Lower lobe of right lung (tissue), 2 donors: ENCODE results near the gene PRDM11. TPM values are rescaled to one million over a fixed set of nuclear protein-coding genes. Genes with fewer than 3 reads are reported as not detected.

Experiments
- ATAC-seq, 2 donors: fragments of 200-7000 bp; cut with Tn5 transposase; one replicate each; pipeline ENCODE4 v1.9.1; 2020 to 2022; ENCODE audit warnings: mild to moderate bottlenecking in 2 of 2, moderate library complexity in 2 of 2
- DNase-seq: peaks from one replicate; pipeline ENCODE4 v3.0.0-alpha.2; 2020
- H3K27ac ChIP-seq: fragments of 200-600 bp; one replicate; pipeline ENCODE4 v1.8.0; 2022
- H3K27me3 ChIP-seq: fragments of 200-600 bp; one replicate; pipeline ENCODE4 v1.8.0; 2022; ENCODE audit warnings: low read depth
- H3K36me3 ChIP-seq: fragments of 200-600 bp; one replicate; pipeline ENCODE4 v1.8.0; 2022; ENCODE audit warnings: mild to moderate bottlenecking
- H3K4me1 ChIP-seq: fragments of 200-600 bp; one replicate; pipeline ENCODE4 v1.8.0; 2022
- H3K4me3 ChIP-seq: fragments of 200-600 bp; one replicate; pipeline ENCODE4 v1.8.0; 2022; ENCODE audit warnings: mild to moderate bottlenecking
- H3K9me3 ChIP-seq: fragments of 200-600 bp; one replicate; pipeline ENCODE4 v1.8.0; 2022
- intact Hi-C: fragments of 100-400 bp; cut with DNase I; formaldehyde crosslinking; loops from one replicate; pipeline ENCODE4 v1.11.0; 2022
- total RNA-seq: library from RNA; stranded (reverse); fragmentation: NEBNext Ultra II Directional; extraction: Animal tissue kit (Norgen Biotek cat#: 25700); gene quantifications from one replicate; pipeline ENCODE4 v1.2.1, GENCODE V29; 2021
- TF ChIP-seq, protein P1 (sequence below): fragments of 200-600 bp; IDR thresholded peaks from one replicate; pipeline ENCODE4 v1.8.0; 2022; ENCODE audit warnings: antibody characterized with exemption, mild to moderate bottlenecking
- donor health status: DM: no; HTN: yes; CAD: no; lungs with severe emphysema.

PRDM11 gene
- total RNA-seq, 1 donor from 2014 or later = 15.1 TPM

GRCh38 chr11:45267052-45267451 is 120.6 kb downstream of the PRDM11 start:
- Histone ChIP-seq H3K9me3 (no peaks in the 10 kb centered on the region), H3K4me3 (no peak overlapping the region), H3K4me1 (no peaks in the 10 kb centered on the region), H3K27me3 (peaks cover 19% of the 10 kb centered on the region), H3K36me3 (no peaks in the 10 kb centered on the region), H3K27ac (no peak overlapping the region)
- DNase-seq (no peak), ATAC-seq (no peak)
- TF ChIP-seq, protein P1, sequence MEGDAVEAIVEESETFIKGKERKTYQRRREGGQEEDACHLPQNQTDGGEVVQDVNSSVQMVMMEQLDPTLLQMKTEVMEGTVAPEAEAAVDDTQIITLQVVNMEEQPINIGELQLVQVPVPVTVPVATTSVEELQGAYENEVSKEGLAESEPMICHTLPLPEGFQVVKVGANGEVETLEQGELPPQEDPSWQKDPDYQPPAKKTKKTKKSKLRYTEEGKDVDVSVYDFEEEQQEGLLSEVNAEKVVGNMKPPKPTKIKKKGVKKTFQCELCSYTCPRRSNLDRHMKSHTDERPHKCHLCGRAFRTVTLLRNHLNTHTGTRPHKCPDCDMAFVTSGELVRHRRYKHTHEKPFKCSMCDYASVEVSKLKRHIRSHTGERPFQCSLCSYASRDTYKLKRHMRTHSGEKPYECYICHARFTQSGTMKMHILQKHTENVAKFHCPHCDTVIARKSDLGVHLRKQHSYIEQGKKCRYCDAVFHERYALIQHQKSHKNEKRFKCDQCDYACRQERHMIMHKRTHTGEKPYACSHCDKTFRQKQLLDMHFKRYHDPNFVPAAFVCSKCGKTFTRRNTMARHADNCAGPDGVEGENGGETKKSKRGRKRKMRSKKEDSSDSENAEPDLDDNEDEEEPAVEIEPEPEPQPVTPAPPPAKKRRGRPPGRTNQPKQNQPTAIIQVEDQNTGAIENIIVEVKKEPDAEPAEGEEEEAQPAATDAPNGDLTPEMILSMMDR = peak; percentile 20
- intact Hi-C loops = no loop called here

GRCh38 chr11:45267652-45268299 is 121.3 kb downstream of the PRDM11 start:
- TF ChIP-seq, protein P1 = no peak
- DNase-seq (no peak), ATAC-seq (no peak)
- Histone ChIP-seq H3K36me3 (no peaks in the 10 kb centered on the region), H3K9me3 (no peaks in the 10 kb centered on the region), H3K27ac (no peak overlapping the region), H3K27me3 (peaks cover 16% of the 10 kb centered on the region), H3K4me1 (no peaks in the 10 kb centered on the region), H3K4me3 (no peak overlapping the region)
- intact Hi-C loops = no loop called here

DNA sequence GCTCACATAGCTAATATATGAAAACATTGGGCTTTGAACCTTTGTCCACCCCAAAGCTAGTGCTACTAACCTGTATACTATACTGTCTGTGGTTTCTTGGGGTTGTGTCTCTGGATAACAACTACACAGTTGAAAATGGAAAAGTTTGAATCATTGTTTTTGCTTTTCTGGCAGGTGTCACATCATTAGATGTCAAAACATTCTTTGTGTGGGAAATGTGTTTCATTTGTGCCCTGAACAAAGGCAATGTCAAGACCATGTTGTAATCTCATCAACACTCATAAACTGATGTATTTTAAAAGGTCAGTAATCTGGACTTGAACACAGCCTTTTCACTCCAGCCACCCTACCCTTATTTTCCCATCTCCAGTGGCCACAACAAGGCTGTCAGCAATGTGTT is 123.2 kb downstream of the PRDM11 start:
- DNase-seq (no peak), ATAC-seq (no peak)
- no peak overlapping the region for H3K27ac ChIP-seq
- no peak overlapping the region for H3K4me3 ChIP-seq
- intact Hi-C loops = no loop called here
- TF ChIP-seq, protein P1 = no peak
- peaks cover 13% of the 10 kb centered on the region for H3K27me3 ChIP-seq
- H3K4me1 ChIP-seq = no peaks in the 10 kb centered on the region
- no peaks in the 10 kb centered on the region for H3K9me3 ChIP-seq
- H3K36me3 ChIP-seq = no peaks in the 10 kb centered on the region

DNA sequence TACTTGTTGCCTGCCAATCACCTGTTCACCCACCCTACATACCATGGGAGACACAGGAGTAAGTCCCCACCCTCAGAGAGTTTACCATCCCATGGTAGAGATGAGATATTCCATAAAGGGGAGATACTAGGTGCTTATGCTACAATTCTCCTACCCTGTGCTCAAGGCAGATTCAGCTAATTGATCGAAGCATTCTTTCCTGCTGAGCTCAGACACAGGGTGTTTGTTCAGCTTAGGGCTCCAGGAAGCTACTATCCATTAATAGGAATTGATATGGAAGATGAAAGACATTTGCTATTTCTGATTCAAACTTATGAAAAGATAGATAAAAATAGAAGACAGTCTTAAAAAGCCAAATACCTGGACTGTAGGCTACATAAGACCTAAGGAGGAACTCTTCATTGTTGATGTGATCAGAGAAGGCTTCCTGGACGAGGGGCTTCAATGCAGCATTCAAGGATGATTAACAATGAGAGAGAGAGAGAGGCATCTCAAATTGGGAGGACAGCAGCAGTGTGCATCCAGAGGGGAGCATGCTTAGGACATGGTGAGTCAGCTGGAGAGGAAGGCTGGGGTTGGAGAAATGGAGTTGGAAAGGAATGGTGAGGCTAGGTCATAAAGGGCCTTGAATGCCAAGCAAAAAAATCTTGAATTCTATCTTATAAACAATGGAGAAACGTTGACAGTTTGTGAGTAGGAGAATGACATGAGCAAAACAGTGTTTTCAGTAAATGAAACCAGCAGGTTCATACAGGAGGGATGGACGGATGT is 124.7 kb downstream of the PRDM11 start:
- Histone ChIP-seq H3K27ac (no peak overlapping the region), H3K36me3 (no peaks in the 10 kb centered on the region), H3K27me3 (peaks cover 13% of the 10 kb centered on the region), H3K9me3 (no peaks in the 10 kb centered on the region), H3K4me1 (no peaks in the 10 kb centered on the region), H3K4me3 (no peak overlapping the region)
- no peak for DNase-seq
- no peak for ATAC-seq
- intact Hi-C loops = no loop called here
- TF ChIP-seq, protein P1 = no peak

GRCh38 chr11:45272701-45273100 is 126.3 kb downstream of the PRDM11 start:
- intact Hi-C loops = no loop called here
- DNase-seq (no peak), ATAC-seq (no peak)
- Histone ChIP-seq H3K9me3 (no peaks in the 10 kb centered on the region), H3K27me3 (peaks cover 6% of the 10 kb centered on the region), H3K27ac (no peak overlapping the region), H3K4me3 (no peak overlapping the region), H3K4me1 (no peaks in the 10 kb centered on the region), H3K36me3 (no peaks in the 10 kb centered on the region)
- TF ChIP-seq, protein P1 = no peak
